HL-60/S4 treated with retinoic acid at 250 ng/mL for 4 days and 3 days (cell line): ENCODE measurements around the gene SH3PXD2B.
"Not testable (repeated sequence)": the region's sequence is repeated elsewhere in the genome, so short reads cannot be mapped to it uniquely, and the experiment has no call there.

Experiments used
- in situ Hi-C: fragments of 300-500 bp; cut with MboI; formaldehyde crosslinking; loops from 2 replicates; pipeline ENCODE4 v1.7.0; 2022; ENCODE audit warnings: low sequenced_read_pairs

SH3PXD2B gene

DNA sequence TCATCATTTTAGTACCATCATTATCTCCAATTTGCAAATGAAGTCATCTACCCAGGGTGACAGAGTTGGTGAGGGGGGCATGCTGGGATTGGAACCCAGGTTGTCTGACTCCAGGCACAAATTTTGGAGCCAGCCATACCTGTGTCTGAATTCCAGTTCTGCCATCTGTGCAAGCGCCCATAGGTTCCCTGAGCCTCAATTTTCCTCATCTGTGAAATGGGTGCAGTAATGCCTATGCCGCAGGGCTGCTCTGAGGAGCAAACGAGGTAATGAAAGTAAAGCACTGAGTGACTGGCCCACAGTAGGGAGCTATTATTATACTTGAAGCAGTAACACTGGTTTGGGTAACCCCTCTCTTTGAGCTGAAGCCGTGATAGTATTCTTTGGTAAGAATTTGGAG lies 49.6 kb downstream of the SH3PXD2B start:
- in situ Hi-C loops = no loop called here

DNA sequence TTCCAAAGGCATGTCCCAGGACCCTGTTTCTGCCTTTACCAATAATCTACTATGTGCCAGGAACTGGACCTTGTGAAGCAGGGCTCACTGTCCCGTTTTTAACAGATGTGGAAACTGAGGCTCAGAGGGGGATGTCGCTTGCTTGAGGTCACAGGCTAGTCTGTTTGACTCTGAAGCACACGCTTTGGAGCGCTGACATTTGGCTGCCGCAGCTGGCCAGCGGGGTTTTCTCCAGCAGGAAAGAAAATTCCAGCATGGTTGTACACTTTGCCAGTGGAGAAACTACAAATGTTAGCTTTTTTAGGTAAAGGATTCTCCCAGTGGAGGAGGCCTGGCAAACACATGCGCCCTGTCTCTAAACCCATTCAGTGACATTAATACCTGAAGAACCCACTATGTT lies 50.5 kb downstream of the SH3PXD2B start:
- in situ Hi-C loops = no loop called here

DNA sequence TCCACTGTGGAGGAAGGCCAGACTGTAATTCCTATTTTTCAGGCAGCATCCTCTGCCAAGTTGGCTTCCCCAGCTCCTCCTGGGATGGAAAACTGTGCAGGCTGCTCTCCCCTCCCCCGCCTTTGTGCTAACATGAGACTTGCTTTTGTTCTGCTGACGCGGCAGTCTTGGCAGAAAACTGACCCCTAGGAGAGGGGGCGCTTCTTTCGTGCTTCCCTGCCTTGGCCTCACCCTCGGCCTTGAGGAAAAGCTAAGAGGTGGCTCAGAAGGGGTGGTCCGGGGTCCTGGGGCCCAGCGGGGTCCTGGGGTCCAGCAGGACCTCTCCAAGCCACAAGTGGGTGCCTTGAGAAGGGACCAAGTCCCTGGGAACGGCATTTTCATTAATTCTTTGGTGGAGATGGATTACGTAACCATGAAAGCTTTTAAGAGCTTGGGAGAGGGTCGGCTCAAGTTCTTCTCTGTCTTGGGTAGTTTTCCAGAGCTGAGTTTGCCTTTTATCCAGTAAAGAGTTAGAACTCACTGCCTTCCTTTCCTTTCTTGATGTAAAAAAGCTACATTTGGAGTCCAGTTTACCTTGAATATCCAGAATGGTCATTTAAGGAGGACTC lies 51.0 kb downstream of the SH3PXD2B start:
- in situ Hi-C loops = no loop called here

DNA sequence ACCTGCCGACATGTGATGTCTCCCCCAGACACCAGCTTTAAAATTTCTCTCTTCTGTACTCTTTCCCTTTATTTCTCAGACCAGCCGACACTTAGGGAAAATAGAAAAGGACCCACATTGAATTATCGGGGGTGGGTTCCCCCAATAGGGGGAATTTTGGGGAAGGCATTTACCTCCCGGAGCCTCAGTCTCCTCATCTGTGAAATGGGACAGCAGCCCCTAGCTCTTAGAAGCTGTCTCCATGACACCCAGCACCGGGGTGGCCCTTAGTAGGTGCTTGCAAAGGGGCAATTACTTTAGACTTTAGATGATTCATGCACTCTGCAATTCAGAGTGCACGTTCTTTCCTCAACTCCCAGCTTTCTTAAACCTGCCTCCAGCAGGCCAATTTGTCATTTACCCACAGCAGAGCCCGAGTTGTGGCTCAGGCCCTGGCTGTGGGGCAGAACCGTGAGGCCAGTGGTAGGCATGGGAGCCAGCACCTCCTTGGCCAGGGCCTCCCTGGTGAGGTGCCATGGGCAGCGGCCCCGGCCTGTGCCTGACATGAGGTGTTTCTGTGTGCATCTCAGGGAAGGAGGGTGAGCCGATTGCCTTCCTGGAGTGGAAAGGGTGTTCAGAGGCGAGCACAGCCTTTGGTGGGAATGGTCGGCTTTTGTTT lies 51.7 kb downstream of the SH3PXD2B start:
- in situ Hi-C loops = no loop called here

DNA sequence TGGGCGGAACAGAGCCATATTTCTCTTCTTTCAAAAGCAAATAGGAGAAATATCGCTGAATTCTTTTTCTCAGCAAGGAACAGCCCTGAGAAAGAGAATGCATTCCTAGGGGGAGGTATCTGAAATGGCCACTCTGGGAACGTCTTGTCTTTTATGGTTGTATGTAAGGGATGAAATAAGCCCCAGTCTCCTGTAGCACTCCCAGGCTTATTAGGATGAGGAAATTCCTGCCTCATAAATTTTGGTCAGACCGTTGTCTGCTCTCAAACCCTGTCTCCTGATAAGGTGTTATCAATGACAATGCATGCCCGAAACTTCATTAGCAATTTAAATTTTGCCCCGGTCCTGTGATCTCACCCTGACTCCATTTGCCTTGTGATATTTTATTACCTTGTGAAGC lies 52.3 kb downstream of the SH3PXD2B start:
- in situ Hi-C loops = not testable (repeated sequence)

DNA sequence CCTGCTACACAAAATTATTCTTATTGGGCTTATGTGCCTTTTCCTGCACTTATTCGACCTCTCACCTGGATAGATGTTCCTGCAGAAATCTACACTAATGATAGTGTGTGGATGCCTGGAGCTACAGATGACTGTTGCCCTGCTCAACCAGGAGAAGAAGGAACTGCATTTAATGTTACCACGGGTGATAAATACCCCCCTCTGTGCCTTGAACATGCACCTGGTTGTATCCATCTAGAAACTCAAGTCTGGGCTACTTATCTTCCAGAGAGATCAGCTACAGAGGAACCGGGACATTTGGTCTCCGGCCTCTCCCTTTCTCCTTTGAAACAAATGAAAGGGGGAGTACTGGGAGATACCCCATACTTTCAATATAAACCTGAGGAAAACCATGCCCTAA lies 54.5 kb downstream of the SH3PXD2B start:
- in situ Hi-C loops = no loop called here

DNA sequence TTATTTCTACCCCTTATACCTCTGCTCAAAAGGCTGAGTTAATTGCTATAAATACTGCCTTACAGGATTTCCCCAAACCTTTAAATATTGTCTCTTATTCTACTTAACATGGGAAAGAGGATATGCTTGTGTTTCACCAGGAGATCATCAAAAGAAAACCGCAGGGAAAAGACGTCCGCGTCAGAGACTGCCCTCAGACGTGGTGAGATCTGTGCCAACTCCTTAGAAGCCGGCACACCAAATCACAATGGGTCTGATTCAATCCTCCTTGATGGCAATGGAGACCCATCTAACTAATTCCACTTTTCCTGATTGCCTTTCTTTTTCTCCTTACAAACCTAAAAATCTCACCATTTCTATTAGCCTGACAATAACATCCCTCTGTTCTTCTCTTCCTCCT lies 55.0 kb downstream of the SH3PXD2B start:
- in situ Hi-C loops = no loop called here

DNA sequence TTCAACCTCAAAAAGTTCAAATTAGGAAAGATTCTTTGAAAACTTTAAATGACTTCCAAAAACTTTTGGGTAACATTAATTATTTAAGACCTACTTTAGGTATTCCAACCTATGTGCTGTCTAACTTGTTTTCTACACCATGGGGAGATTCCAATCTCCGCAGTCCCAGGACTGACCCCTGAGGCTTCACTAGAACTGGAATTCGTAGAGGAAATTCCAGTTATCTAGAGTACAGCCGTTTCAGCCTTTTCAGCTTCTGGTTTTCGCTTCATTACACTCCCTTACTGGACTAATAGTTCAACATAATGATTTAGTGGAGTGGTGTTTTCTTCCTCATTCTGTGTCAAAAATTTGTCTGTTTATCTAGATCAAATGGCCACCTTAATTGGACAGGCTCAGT lies 55.7 kb downstream of the SH3PXD2B start:
- in situ Hi-C loops = not testable (repeated sequence)

DNA sequence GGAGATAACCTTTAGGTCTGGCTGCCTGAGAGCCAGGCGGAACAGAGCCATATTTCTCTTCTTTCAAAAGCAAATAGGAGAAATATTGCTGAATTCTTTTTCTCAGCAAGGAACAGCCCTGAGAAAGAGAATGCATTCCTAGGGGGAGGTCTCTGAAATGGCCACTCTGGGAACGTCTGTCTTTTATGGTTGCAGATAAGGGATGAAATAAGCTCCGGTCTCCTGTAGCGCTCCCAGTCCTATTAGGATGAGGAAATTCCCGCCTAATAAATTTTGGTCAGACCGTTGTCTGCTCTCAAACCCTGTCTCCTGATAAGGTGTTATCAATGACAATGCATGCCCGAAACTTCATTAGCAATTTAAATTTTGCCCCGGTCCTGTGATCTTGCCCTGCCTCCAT lies 57.3 kb downstream of the SH3PXD2B start:
- in situ Hi-C loops = not testable (repeated sequence)

DNA sequence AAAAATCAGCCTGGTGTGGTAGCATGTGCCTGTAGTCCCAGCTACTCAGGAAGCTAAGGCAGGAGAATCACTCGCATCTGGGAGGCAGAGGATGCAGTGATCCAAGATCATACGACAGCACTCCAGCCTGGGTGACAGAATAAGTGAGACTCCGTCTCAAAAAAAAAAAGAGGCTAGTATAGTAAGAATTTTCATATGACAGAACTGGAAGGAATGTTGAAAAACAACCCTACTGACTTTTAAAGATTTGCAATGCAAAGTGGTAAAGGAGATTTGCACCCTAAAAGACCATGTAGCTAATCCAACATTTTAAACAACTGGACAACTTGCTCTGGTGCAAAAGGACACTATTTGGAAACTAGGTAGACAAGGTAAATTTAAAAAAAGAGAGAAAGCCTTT lies 58.1 kb downstream of the SH3PXD2B start:
- in situ Hi-C loops = no loop called here

DNA sequence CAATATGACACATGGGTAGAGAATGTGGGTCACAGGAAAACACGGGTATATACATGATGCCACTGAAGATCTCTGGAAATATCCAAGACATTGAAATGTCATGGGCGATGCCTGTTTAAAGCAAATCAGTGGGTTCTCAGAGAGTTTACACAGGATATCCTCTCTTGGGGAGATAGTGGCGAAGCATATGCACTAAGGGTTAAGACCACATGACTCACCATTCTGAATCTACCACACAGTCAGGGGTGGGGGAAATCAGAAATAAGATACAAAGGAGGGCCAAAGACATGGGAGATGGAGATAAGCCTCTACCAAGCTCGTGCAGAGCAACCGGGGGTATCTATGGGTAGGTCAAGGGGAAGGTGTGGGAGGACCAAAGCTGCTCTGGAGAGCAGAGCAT lies 58.8 kb downstream of the SH3PXD2B start:
- in situ Hi-C loops = no loop called here

DNA sequence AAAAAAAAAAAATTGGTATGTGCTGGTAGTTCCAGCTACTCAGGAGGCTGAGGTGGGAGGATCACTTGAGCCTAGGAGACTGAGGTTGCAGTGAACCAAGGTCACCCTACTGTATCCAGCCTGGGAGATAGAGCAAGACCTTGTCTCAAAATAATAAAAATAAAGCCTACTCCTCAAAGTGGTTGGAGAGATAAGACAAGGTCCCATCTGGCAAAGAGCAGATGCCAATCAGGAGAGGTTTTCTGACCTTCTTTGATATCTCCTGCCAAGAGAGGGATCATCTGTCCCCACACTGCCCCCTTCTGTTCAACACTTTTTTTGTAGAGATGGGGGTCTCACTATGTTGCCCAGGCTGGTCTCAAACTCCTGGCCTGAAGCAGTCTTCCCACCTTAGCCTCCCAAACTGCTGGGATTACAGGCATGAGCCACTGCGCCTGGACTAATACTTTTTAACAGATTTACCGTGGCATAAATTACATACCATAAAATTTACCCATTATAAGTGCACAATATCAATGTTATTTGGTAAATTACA lies 64.7 kb downstream of the SH3PXD2B start:
- in situ Hi-C loops = no loop called here

DNA sequence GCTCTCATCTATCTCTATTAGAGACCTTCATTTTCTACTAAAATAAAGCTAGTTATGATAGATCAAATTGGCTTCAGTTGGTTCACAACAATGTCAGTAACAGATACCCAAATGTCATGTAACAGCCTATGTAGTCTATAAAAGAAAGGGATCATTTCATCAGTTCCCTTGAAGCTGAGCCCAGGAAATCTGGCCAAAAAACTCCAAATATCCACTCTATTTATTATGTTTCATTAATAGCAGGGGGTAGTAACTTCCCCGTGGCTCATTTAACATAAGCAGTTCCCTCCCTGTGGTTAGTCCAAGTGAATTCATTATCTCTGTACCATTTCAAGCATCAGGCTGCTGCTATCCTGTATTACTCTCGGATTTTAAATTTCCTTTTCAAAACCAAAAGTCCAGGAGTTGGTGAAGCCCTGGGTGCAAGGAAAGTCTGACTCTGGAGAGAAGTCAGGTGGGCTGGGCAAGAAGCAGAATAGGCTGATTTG lies 66.0 kb downstream of the SH3PXD2B start:
- in situ Hi-C loops = no loop called here

DNA sequence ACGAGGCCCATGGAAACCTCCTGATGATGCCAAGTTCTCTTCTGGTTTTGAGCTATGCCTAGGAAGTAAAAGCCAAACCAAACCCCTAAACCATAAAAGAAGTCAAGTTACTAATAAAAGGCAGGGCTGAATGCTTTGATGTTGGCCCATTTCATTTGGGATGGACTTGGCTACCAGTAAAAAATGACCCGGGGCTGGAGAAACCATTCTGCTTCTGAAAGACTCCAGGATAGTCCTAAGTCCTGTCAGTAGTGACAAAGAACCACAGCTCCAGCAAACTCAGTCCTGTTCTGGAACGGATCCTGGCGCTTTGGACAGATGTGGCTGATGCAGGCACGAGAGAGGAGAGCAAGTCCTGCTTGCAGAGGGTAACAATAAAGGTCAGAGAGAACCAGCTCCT lies 68.6 kb downstream of the SH3PXD2B start:
- in situ Hi-C loops = no loop called here

DNA sequence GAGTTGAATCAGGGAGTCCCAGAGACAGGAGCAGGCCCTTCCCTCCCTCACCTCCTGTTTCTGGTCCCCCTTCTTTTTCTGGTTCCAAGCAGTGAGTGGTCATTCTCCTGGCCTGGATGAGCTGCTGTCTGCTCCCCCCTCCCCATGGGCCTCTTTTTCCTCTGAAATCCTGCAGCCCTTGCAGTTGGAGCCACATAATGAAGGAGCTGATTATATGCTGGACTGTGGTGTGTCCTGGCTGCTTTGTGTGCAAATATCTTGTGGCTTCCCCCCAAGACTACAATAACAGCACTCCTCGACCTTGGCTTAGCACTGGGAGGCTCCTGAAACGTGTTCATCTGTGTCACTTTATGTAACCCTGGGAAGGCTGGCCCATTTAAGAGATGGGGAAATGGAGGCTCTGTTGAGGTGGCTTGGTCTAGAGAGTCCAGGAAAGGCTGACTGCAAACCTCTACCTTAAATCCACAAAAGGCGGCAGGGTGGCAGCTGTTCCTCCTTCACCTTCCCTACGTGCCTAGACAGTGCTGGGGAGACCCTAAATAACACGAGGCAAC lies 69.2 kb downstream of the SH3PXD2B start:
- in situ Hi-C loops = no loop called here

DNA sequence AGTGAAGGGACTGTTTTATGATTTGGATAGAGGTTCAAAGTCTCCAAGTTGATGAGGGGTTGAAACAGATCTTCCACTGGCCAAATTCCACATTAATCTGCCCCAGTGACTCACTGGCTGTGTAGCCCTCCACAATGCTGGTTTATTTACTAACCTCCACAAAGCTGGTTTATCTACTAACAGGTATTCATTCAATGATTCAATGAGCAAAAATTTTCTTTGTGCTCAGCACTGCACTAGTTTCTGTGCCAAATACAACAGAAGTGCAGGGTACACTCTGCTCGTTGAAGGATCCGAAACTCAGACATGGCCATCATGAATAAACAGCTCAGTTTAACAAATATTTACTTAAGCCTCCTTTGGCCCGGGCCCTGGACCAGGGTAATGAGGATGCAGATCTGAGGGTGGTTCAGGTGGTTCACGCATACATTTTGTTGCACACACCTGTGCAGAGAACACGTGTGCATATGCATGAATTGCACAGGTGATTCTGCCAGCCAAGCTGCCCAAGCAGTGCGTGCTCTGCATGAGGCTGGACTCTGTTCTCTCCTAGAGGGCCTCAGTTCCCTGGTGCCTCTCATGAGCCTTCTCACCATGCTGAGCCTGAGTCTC lies 71.0 kb downstream of the SH3PXD2B start:
- in situ Hi-C loops = no loop called here

DNA sequence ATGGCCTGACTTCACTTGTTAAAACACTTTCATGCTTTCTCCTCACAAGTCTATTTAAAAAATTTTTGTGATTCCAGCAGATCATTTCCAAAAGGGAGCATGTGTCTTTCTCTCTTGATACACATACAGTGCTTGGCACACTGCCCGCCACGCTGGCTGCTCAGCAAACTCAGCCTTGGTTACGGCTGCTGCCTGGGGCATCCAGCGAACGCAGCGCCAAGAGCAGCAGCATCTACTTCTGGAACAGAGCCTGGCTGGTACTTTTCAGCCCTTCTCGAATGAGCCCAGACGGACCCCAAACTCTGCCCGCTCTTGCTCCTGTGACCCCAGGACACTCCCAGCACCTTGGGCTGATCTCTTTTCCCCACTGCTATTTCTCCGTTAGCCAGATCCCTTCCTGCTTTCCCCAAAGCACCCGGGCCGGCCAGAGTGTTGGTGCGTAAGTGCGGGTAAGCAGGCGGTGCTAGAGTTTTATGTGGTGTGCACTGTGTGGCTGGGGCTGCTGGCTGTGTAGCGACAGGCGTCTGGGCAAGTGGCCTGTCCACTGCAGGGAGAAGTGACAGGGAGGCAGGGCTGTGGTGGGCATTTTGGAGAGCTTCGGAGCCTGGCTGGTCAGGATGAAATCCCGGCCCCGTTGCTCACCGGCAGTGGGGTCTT lies 73.2 kb downstream of the SH3PXD2B start:
- in situ Hi-C loops = no loop called here

DNA sequence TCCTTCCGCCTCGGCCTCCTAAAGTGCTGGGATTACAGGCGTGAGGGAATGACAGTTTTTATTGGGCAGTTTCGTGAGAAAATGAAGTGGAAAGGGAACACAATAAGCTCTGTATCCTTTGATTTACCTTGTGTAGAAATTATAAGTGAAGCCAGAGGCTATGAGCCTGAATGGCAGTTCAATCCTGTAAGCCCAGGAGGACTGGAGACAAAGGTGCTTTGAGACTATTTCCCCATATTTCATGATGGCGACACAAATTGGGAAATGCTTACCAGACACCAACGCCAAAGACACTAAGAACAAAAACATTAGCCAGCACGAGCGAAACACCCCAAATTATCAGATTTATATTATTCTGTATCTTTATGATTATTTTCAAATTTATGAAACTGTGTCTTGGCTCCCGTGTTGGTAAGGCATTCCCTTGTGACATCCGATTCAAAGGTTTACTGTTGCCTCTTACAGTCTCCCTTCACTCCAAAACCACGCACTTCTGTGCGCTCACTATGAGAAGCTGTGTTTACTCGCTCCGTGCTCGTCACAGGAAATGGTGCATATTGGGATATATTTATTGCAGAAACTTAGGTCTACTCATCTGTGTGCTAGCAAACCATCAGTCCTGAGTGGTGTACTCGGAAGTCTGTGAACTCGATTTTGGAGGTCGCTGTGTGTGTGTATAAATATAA lies 73.9 kb downstream of the SH3PXD2B start:
- in situ Hi-C loops = no loop called here

DNA sequence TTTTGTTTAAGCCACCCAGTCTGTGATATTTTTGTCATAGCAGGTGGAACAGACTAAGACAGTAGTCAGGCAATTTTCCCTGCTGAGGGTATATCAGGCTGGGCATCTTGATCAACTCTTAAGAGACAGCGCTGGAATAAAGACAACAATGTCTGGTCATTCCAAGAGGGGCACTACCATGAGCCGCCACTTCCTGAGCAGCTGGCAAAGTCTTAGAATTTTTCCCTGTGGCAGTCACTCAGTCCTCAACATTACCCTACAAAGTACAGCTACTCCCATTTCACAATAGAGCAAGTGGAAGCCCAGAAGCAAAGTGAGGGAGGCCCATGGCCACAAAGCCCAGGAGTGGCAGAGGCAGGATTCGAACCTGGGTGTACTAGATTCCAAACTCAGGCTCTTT lies 74.8 kb downstream of the SH3PXD2B start:
- in situ Hi-C loops = no loop called here

DNA sequence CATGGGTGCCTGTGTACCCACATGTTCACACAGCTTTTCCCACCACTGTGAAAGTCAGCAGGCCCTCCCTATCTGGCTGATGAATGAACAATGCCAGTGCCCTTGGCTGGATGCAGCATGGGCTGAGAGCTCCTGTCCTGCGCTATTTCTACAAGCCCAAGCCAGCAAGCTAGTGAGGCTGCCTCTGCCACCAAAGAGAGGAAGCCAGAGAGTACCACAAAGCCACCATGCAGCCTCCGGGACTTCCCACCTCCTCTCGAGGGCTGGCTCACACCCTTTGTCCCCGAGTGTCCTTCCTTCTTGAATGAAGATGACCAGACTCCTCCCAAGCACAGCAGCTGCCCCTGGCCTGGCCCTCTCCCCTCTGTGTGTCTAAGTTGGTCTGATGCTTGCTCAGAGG lies 76.5 kb downstream of the SH3PXD2B start:
- in situ Hi-C loops = no loop called here

DNA sequence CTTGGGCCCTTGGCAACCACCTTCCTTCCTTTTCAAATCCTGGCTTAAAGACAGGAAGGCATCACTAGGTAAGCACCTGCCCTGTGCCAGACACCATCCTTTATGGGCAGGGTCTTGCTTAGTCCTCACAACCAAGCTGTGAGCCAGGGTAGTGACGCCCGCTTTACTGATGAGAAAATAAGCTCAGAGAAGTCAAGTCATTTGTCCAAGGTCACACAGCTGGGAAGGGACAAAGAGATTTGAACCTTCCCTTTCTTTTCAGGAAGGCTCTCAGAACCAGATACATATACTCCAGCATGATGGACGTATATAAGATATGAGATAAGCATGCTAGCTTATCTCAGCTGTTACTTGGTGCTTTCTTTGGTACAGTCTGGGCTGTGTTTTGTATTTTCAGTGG lies 76.9 kb downstream of the SH3PXD2B start:
- in situ Hi-C loops = no loop called here
